ENCODE data around the gene TMED6.
"Not testable (repeated sequence)": the region's sequence is repeated elsewhere in the genome, so short reads cannot be mapped to it uniquely, and the experiment has no call there.

TMED6 gene

DNA sequence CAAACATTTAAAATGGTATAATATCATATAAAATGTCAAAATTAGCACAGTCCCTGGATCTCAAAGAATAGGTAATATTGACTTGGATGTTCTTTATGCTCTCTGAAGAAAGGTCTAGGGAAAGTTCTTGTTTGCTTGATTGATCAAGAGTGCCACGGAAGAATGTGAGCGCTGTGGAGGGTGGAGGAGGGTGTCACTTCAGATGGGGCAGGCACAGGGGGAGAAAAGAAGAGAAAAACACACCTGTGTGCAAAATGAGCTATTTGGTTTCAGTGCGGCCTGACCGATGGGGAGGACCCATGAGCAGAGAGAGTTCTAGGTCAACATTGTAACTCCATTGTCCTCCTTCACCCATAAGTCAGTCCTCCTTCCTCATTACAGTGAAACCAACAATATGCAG is 49.3 kb downstream of the TMED6 start:
- DNase-seq: no peak

DNA sequence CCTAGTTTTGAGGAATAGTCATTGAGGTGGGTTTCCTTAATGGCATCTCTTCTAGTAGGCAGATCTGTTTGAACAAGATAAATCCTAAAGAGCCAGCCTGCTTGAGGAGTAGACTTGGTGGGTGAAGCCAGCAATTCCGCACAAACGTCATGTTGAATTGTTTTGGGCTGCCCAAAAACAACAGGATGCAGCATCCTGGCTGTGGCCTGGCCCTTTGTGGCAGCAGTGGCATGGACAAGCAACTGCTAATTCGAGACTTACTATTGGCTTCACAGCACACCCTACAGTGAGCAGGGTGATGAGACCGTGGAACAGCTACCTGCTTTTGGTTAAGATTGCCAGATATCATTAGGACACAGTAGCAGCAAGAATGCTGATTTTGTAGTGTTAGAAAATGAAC is 49.7 kb downstream of the TMED6 start:
- no peak for DNase-seq

DNA sequence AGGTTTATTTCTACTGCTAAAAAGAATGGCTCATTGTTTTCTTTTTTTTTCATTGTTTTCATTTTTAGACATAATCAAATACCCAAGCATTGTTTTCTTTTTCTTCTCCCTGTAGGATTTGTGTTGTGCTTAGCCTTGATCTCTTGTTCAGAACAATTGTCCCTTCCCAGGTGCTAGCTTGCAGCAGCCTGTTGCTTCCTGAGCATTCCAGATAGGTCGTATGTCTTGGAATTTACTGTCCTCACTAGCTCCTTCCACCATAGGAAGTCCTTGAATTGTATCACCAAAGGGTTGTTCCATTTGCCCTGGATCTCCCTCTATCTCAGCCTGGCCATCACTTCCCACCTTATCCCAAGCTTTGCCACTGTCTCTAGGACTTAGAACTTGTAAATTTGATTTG is 50.4 kb downstream of the TMED6 start:
- no peak for DNase-seq

DNA sequence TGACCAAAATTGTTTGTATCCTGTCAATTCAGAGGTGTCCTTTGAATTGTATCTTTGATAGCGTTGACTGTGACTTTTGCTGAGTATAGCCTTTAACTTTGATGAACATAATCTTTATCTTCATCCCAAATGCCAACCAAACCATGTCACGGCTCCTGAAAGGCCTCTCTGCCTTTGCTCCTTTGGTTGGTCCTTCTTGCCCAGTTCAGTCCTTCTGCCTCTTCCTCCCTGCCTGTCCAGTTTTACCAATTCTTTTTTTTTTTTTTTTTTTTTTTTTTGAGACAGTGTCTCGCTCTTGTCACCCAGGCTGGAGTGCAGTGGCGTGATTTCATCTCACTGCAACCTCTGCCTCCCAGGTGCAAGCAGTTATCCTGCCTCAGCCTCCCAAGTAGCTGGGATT is 53.3 kb downstream of the TMED6 start:
- no peak for DNase-seq

DNA sequence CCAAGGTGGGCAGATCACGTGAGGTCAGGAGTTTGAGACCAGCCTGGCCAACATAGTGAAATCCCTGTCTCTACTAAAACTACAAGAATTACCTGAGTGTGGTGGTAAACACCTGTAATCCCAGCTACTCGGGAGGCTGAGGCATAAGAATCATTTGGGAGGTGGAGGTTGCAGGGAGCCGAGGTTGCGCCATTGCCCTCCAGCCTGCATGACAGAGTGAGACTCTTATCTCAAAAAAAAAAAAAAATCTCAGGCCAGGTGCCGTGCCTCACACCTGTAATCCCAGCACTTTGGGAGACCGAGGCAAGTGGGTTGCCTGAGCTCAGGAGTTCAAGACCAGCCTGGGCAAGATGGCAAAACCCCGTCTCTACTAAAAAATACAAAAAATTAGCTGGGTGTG is 54.8 kb downstream of the TMED6 start:
- not testable (repeated sequence) for DNase-seq

DNA sequence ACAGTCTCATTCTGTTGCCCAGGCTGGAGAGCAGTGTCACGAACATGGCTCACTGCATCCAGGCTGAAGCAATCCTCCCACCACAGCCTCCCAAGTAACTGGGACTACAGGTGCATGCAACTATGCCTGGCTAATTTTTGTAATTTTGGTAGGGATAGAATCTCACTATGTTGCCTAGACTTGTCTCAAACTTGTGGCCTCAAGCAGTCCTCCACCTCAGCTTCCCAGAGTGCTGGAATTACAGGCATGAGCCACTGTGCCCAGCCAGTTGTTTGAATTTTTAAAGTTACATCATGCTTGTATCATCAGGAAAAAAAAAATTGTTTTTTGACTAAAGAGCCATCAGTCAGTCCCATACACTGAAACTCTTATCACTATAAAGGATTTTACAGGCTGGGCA is 57.5 kb downstream of the TMED6 start:
- DNase-seq: no peak

DNA sequence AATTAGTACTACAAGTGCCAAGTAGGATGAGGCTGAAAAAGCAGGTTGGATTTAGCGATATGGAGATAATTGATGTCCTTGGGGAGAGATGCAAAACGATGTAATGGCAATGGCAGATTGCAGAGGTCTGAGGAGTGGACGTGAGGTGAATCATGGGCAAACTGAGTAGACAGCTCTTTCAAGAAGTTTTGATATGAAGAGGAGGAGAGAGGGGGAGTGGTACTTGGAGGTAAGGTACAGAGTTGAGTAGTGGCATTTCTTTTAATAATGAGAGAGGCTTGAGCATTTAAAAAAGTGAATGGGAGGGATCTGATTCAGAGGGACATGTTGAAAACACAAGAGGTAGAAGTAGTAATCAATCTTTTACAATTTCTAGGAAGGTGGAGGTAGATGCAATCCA is 58.2 kb downstream of the TMED6 start:
- no peak for DNase-seq
